Measurements from ENCODE around the gene ZNF365.

ZNF365 gene

DNA sequence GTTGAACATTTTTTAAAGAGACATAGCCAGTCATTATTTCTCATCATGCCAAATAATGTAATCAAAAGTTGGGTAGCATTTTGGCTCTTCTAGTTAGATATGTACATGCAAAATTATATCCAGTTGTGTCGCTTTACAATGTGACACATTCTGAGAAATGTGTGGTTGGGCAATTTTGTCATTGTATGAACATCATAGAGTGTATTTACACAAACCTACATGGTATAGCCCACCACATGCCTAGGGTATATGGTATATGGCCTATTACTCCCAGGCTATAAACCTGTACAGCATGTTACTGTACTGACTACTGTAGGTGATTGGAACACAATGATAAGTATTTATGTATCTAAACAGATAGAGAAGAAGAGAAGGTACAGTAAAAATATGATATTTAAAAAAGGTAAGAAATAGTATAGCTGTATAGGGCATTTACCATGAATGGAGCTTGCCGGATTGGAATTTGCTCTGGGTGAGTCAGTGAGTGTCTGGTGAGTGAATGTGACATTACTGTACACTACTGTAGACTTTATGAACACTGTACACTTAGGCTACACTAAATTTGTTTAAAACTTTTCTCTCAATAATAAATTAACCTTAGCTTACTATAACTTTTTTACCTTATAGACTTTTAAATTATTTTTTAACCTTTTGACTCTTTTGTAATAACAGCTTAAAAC, 16.5 kb downstream of the ZNF365 start:
- no peak overlapping the region for H3K4me3 ChIP-seq (ENCODE audit: low read depth, low read length)
- TF ChIP-seq, protein P1, sequence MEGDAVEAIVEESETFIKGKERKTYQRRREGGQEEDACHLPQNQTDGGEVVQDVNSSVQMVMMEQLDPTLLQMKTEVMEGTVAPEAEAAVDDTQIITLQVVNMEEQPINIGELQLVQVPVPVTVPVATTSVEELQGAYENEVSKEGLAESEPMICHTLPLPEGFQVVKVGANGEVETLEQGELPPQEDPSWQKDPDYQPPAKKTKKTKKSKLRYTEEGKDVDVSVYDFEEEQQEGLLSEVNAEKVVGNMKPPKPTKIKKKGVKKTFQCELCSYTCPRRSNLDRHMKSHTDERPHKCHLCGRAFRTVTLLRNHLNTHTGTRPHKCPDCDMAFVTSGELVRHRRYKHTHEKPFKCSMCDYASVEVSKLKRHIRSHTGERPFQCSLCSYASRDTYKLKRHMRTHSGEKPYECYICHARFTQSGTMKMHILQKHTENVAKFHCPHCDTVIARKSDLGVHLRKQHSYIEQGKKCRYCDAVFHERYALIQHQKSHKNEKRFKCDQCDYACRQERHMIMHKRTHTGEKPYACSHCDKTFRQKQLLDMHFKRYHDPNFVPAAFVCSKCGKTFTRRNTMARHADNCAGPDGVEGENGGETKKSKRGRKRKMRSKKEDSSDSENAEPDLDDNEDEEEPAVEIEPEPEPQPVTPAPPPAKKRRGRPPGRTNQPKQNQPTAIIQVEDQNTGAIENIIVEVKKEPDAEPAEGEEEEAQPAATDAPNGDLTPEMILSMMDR (IDR thresholded peaks at IDR 0.05; ENCODE audit: low read depth, low read length, missing control alignments) = no peak
- in situ Hi-C loops (cut with HindIII; ENCODE audit: low sequenced_read_pairs) = no loop called here
- DNase-seq (ENCODE audit: low read depth) = no peak

- H3K4me3 ChIP-seq (ENCODE audit: low read depth, low read length) = no peak overlapping the region
- in situ Hi-C loops (cut with HindIII; ENCODE audit: low sequenced_read_pairs) = no loop called here
- no peak for DNase-seq (ENCODE audit: low read depth)
- TF ChIP-seq, protein P1 (IDR thresholded peaks at IDR 0.05; ENCODE audit: low read depth, low read length, missing control alignments) = no peak
These were observed 19.1 kb downstream of the ZNF365 start for GRCh38 chr10:62393237-62393636.

DNA sequence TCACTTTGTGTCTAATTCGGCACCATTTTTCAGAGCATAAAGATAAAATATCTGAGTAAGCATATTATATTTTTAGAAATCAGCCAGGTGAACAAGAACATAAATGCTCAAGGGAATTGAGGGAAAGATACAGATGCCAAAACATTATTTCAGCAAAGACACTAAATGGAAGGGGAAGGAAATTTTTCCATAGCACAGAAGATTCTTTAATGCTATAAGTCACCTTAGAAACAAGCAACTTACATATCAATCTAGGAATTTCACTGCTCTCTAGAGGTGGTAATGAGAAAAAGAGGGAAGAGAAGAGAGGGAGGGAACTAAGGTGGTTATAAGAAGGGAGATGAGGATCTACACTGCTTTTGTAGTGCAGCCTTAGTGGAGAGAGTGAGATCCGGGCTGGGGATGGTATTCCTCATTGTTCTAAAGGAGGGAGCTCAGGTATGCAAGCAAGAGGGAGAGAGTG, 20.4 kb downstream of the ZNF365 start:
- no peak overlapping the region for H3K4me3 ChIP-seq (ENCODE audit: low read depth, low read length)
- TF ChIP-seq, protein P1 (IDR thresholded peaks at IDR 0.05; ENCODE audit: low read depth, low read length, missing control alignments) = no peak
- no peak for DNase-seq (ENCODE audit: low read depth)
- in situ Hi-C loops (cut with HindIII; ENCODE audit: low sequenced_read_pairs) = no loop called here

GRCh38 chr10:62395892-62396291, 21.7 kb downstream of the ZNF365 start:
- no peak for DNase-seq (ENCODE audit: low read depth)
- TF ChIP-seq, protein P1 (IDR thresholded peaks at IDR 0.05; ENCODE audit: low read depth, low read length, missing control alignments) = no peak
- no peak overlapping the region for H3K4me3 ChIP-seq (ENCODE audit: low read depth, low read length)
- in situ Hi-C loops (cut with HindIII; ENCODE audit: low sequenced_read_pairs) = no loop called here

- no peak for DNase-seq (ENCODE audit: low read depth)
- TF ChIP-seq, protein P1 (IDR thresholded peaks at IDR 0.05; ENCODE audit: low read depth, low read length, missing control alignments) = no peak
- H3K4me3 ChIP-seq (ENCODE audit: low read depth, low read length) = no peak overlapping the region
- in situ Hi-C loops (cut with HindIII; ENCODE audit: low sequenced_read_pairs) = no loop called here
These were observed 22.7 kb downstream of the ZNF365 start for GRCh38 chr10:62396864-62397263.

- DNase-seq (ENCODE audit: low read depth) = peak; percentile 20
- H3K4me3 ChIP-seq (ENCODE audit: low read depth, low read length) = no peak overlapping the region
- in situ Hi-C loops (cut with HindIII; ENCODE audit: low sequenced_read_pairs) = no loop called here
- TF ChIP-seq, protein P1 (IDR thresholded peaks at IDR 0.05; ENCODE audit: low read depth, low read length, missing control alignments) = no peak
These were observed 25.0 kb downstream of the ZNF365 start for GRCh38 chr10:62399211-62399610.

Measured in astrocyte of the cerebellum (primary cell).